Right lobe of liver (tissue), 4 donors: Measurements from ENCODE around the gene ARHGAP15.

ENCODE experiments used
- POLR2A ChIP-seq: fragments of 450-650 bp; IDR thresholded peaks from one replicate; pipeline ENCODE4 v1.6.1; 2017; ENCODE audit warnings: antibody characterized with exemption, mild to moderate bottlenecking
- TF ChIP-seq, protein P1 (sequence below), 4 donors: fragments of 200-600 bp in 3 of 4; fragments of 450-650 bp in 1 of 4; IDR thresholded peaks; one replicate each; pipeline versions ENCODE4 v1.5.1 to v1.8.0; 2016 to 2022; ENCODE audit warnings: antibody characterized with exemption in 4 of 4, mild to moderate bottlenecking in 2 of 4
- donor health status: DM: no; HTN: no; CAD: no.
- donor health status: DM: no; HTN: no; CAD: no.
- donor health status: DM: no; HTN: yes; CAD: no.

- TF ChIP-seq, protein P1, sequence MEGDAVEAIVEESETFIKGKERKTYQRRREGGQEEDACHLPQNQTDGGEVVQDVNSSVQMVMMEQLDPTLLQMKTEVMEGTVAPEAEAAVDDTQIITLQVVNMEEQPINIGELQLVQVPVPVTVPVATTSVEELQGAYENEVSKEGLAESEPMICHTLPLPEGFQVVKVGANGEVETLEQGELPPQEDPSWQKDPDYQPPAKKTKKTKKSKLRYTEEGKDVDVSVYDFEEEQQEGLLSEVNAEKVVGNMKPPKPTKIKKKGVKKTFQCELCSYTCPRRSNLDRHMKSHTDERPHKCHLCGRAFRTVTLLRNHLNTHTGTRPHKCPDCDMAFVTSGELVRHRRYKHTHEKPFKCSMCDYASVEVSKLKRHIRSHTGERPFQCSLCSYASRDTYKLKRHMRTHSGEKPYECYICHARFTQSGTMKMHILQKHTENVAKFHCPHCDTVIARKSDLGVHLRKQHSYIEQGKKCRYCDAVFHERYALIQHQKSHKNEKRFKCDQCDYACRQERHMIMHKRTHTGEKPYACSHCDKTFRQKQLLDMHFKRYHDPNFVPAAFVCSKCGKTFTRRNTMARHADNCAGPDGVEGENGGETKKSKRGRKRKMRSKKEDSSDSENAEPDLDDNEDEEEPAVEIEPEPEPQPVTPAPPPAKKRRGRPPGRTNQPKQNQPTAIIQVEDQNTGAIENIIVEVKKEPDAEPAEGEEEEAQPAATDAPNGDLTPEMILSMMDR (IDR thresholded peaks at IDR 0.05) = no peak
- TF ChIP-seq POLR2A = no peak
These were observed 63.9 kb downstream of the ARHGAP15 start for GRCh38 chr2:143193121-143193520.
